HEK293T (cell line): ENCODE measurements around the gene ZC3H8.

Experiments used
- CTCF ChIA-PET: fragments of 350-600 bp; formaldehyde crosslinking; extraction: SDS; loops from one replicate; lab custom pipeline; 2021; ENCODE audit warnings: antibody characterized with exemption, inconsistent platforms; lab: Yijun Ruan, JAX
- POLR2A ChIA-PET: fragments of 350-600 bp; formaldehyde crosslinking; extraction: SDS; loops from one replicate; lab custom pipeline; 2020; ENCODE audit warnings: antibody characterized with exemption, inconsistent platforms; lab: Yijun Ruan, JAX
- DNase-seq: peaks from one replicate; pipeline ENCODE4 v3.0.0; 2012; ENCODE audit warnings: mixed read lengths; ENCODE audit errors: extremely low spot score
- ARNT ChIP-seq: fragments of 450-650 bp; IDR thresholded peaks from 2 replicates; pipeline ENCODE4 v1.6.1; 2017; ENCODE audit warnings: mild to moderate bottlenecking
- BHLHE40 ChIP-seq: fragments of 450-650 bp; IDR thresholded peaks from 2 replicates; pipeline ENCODE4 v1.6.1; 2016; ENCODE audit warnings: mild to moderate bottlenecking, moderate library complexity, borderline replicate concordance
- CTBP1 ChIP-seq: fragments of 450-650 bp; IDR thresholded peaks from 2 replicates; pipeline ENCODE4 v1.6.1; 2016; ENCODE audit warnings: borderline replicate concordance
- ELF4 ChIP-seq: fragments of 450-650 bp; IDR thresholded peaks from 2 replicates; pipeline ENCODE4 v1.6.1; 2017; ENCODE audit warnings: antibody characterized with exemption
- FOXA1 ChIP-seq: fragments of 450-650 bp; IDR thresholded peaks from 2 replicates; pipeline ENCODE4 v1.6.1; 2016; ENCODE audit warnings: mild to moderate bottlenecking
- FOXK2 ChIP-seq: fragments of 450-650 bp; IDR thresholded peaks from 2 replicates; pipeline ENCODE4 v1.6.1; 2016; ENCODE audit warnings: mild to moderate bottlenecking
- FOXM1 ChIP-seq: fragments of 450-650 bp; IDR thresholded peaks from 2 replicates; pipeline ENCODE4 v1.6.1; 2017; ENCODE audit warnings: mild to moderate bottlenecking, borderline replicate concordance
- HDGF ChIP-seq: fragments of 450-650 bp; IDR thresholded peaks from 2 replicates; pipeline ENCODE4 v1.6.1; 2017; ENCODE audit warnings: antibody characterized with exemption, borderline replicate concordance
- L3MBTL2 ChIP-seq: fragments of 450-650 bp; conservative IDR thresholded peaks from 2 replicates; pipeline ENCODE4 v1.6.1; 2016; ENCODE audit warnings: mild to moderate bottlenecking
- LEF1 ChIP-seq: fragments of 450-650 bp; IDR thresholded peaks from 2 replicates; pipeline ENCODE4 v1.6.1; 2017; ENCODE audit warnings: mild to moderate bottlenecking, borderline replicate concordance
- NFRKB ChIP-seq: fragments of 450-650 bp; IDR thresholded peaks from 2 replicates; pipeline ENCODE4 v1.6.1; 2016; ENCODE audit warnings: mild to moderate bottlenecking, moderate library complexity
- PKNOX1 ChIP-seq: fragments of 450-650 bp; IDR thresholded peaks from 2 replicates; pipeline ENCODE4 v1.6.1; 2016
- SP1 ChIP-seq: fragments of 450-650 bp; IDR thresholded peaks from 2 replicates; pipeline ENCODE4 v1.6.1; 2017
- SUZ12 ChIP-seq: fragments of 450-650 bp; IDR thresholded peaks from 2 replicates; pipeline ENCODE4 v1.6.1; 2016; ENCODE audit warnings: mild to moderate bottlenecking
- TARDBP ChIP-seq: fragments of 450-650 bp; IDR thresholded peaks from 2 replicates; pipeline ENCODE4 v1.6.1; 2016
- ZNF384 ChIP-seq: fragments of 450-650 bp; IDR thresholded peaks from 2 replicates; pipeline ENCODE4 v1.6.1; 2016

ZC3H8 gene

GRCh38 chr2:112204411-112204810 is 50.4 kb downstream of the ZC3H8 start:
- ChIA-PET POLR2A (no interaction called here), CTCF (no interaction called here)
- peak; percentile 83 for TF ChIP-seq LEF1
- no peak for TF ChIP-seq SUZ12
- no peak for DNase-seq

DNA sequence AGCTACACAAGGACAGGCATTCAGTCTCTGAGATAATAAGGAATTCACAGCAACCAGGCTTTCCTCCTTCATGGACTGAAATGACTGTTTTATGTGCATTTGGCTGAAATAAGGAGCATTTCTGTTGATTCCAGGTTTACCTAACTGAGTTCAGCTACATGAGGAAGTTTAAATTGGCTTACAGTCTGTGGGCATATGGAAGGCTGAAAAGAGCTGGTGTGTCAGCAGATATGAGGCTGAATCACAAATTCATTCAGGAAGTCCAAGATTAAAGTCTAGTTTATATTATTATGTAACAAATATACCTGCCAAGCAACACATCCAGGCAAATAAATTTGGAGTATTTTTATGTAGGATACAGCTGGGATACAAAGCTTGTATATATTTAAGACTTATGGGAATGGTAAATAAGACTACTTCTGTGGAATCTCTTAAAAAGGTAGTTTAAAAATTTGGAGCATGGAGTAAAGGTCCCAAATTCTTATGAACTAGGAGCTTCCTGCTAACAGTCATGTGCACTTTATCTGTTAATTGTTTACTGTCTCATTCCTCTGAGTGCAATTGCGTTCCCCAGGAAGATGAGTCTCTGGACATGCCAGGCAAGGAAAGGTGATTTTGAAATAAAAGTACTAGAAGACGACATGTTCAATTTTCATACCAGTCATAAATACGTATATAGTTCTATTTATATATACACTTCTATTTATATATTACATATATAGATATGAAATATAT is 53.0 kb downstream of the ZC3H8 start:
- DNase-seq: no peak
- POLR2A ChIA-PET: no interaction called here
- no peak for TF ChIP-seq ZNF384
- no peak for TF ChIP-seq CTBP1
- no peak for TF ChIP-seq FOXA1
- TF ChIP-seq NFRKB: no peak
- TF ChIP-seq SUZ12: no peak
- TF ChIP-seq BHLHE40: no peak
- TF ChIP-seq PKNOX1: no peak
- TF ChIP-seq SP1: no peak
- TF ChIP-seq TARDBP: no peak
- no peak for TF ChIP-seq ARNT
- TF ChIP-seq ELF4: no peak
- no peak for TF ChIP-seq FOXK2
- no peak for TF ChIP-seq FOXM1
- no peak for TF ChIP-seq LEF1
- TF ChIP-seq HDGF: no peak
- CTCF ChIA-PET: no interaction called here

DNA sequence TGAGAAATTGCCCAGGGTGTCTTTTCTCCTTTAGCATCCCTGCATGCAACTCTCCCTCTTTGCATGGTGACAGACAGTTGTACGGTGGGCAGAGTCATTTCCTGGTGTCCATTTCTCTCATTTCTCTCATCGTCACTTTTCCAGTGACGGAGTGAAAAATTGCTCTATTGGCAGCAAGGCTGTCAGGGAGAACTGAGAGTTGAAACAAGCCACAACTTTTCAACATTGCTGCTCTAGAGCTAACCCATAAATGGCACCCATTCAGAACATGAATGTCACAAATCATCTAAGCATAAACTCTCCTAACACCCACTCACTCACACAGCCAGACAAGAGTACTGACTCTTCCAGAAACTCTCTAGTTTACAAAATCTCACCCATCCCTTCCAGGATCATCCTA is 55.7 kb downstream of the ZC3H8 start:
- TF ChIP-seq SUZ12 (no peak), HDGF (no peak), FOXK2 (no peak), FOXA1 (no peak), SP1 (no peak), FOXM1 (no peak), BHLHE40 (no peak), NFRKB (no peak), PKNOX1 (no peak), ARNT (no peak), LEF1 (no peak), L3MBTL2 (no peak)
- POLR2A ChIA-PET: no interaction called here
- DNase-seq: no peak
- CTCF ChIA-PET: no interaction called here

DNA sequence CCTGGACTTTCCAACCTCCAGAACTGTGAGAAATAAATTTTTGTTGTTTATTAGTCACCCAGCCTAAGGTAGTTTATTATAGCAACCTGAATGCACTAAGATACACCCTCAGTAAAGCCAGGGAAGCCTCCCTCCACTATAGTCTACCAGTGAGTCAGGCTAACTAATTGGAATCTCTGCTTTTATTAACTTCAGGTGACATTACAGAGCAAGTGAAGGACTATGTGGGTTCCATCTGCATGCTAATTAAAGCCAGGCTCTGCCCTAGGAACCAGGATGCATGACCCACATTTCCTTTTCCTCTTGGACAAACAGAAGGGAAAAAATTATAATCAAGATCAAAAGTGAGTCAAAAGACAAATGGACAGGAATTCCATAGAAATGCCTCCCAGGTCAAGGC is 56.1 kb downstream of the ZC3H8 start:
- POLR2A ChIA-PET: no interaction called here
- TF ChIP-seq ARNT (no peak), CTBP1 (no peak), FOXK2 (no peak), FOXM1 (no peak), BHLHE40 (no peak), L3MBTL2 (no peak), NFRKB (no peak), SP1 (no peak), ZNF384 (no peak), TARDBP (no peak), SUZ12 (no peak), LEF1 (no peak), ELF4 (no peak), FOXA1 (no peak), HDGF (no peak)
- CTCF ChIA-PET: no interaction called here
- DNase-seq: no peak

- no peak for TF ChIP-seq LEF1
- TF ChIP-seq PKNOX1: no peak
- no peak for TF ChIP-seq BHLHE40
- no peak for TF ChIP-seq ARNT
- TF ChIP-seq FOXK2: no peak
- TF ChIP-seq CTBP1: no peak
- no peak for TF ChIP-seq FOXM1
- TF ChIP-seq TARDBP: no peak
- TF ChIP-seq FOXA1: no peak
- TF ChIP-seq ELF4: no peak
- no peak for TF ChIP-seq SP1
- TF ChIP-seq SUZ12: no peak
- no peak for TF ChIP-seq ZNF384
- TF ChIP-seq HDGF: no peak
- no peak for TF ChIP-seq NFRKB
- no peak for TF ChIP-seq L3MBTL2
- POLR2A ChIA-PET: no interaction called here
- CTCF ChIA-PET: no interaction called here
- no peak for DNase-seq
Measured at GRCh38 chr2:112197868-112198267, 57.0 kb downstream of the ZC3H8 start.

GRCh38 chr2:112195950-112196349 is 58.9 kb downstream of the ZC3H8 start:
- CTCF ChIA-PET: no interaction called here
- POLR2A ChIA-PET: no interaction called here
- TF ChIP-seq LEF1 (no peak), CTBP1 (no peak), ARNT (no peak), PKNOX1 (no peak)
- no peak for DNase-seq
